LNCaP clone FGC (cell line): ENCODE data around the gene LBH.

Experiments used
- DNase-seq: peaks from one replicate; pipeline ENCODE4 v3.0.0-alpha.2; 2011; ENCODE audit warnings: low read depth
- H3K4me3 ChIP-seq: 2 replicates; pipeline ENCODE4 v1.5.1; 2011; ENCODE audit warnings: mild to moderate bottlenecking, low read depth, low read length, control low read depth
- CTCF ChIP-seq: IDR thresholded peaks from 2 replicates; pipeline ENCODE4 v1.5.1; 2012; ENCODE audit warnings: mild to moderate bottlenecking; ENCODE audit not compliant: control insufficient read depth, insufficient read depth; ENCODE audit errors: extremely low read depth

LBH gene

GRCh38 chr2:30222031-30222430, 9.3 kb upstream of the LBH start:
- no peak for DNase-seq
- no peak overlapping the region for H3K4me3 ChIP-seq
- TF ChIP-seq CTCF = no peak

- no peak overlapping the region for H3K4me3 ChIP-seq
- TF ChIP-seq CTCF = no peak
- DNase-seq = no peak
Observed at GRCh38 chr2:30222636-30223360, 8.5 kb upstream of the LBH start.

DNA sequence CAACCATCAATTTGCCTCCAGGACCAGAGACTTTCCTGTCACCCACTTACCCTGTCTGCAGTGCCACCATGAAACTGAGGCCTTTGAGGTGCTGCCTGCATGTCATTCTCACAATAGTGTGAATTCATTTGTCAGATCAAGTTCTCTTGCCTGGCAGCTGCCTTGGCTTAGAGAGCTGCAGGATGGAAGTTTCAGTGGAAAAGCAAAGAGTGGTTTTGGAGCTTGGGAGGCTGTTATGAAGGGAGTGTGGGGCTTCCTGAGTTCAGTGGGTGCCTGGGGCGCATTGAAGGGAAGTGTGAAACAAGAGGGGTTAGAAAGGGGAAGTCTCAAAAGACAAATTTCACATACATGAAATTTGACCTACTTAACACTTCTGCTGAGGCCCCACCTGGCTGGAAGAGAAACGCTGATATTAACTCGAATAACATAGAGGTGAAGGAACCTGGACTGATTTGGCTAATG, 7.9 kb upstream of the LBH start:
- DNase-seq = no peak
- TF ChIP-seq CTCF = no peak
- no peak overlapping the region for H3K4me3 ChIP-seq

GRCh38 chr2:30224151-30224550, 7.2 kb upstream of the LBH start:
- no peak for DNase-seq
- no peak for TF ChIP-seq CTCF
- no peak overlapping the region for H3K4me3 ChIP-seq

DNA sequence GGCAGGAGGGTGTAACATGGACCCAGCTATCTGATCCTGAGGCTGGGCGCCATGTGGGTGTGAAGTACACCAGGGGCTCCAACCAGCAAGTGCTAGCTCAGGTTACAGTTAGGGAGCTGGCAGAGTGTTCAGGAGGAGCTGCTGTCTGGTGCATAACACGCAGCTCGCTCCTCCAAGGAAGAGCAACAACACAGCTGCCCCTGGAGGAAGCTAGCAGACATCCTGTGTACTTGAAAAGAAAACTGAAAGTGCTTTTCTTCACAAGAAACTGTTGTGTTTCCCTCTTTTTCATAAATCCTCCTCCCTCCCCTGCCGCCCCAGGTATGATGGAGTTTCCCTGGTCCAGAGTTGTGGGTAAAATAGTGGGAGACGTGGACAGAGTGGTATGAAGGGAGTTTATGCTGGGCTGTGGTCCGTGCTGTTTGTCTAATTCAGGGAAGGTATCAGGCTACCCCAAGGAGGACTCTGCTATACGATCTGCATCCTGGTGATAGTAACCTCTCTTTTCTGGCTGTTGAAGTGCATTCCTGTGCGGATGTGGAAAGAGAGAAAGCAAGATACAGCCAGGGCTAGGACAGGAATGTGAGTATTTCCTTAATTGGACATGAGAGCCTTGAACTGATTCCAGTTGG, 6.1 kb upstream of the LBH start:
- TF ChIP-seq CTCF = no peak
- DNase-seq = no peak
- no peak overlapping the region for H3K4me3 ChIP-seq

GRCh38 chr2:30226144-30227032, 4.9 kb upstream of the LBH start:
- no peak for TF ChIP-seq CTCF
- no peak overlapping the region for H3K4me3 ChIP-seq
- no peak for DNase-seq
